ENCODE data around the gene AK8. TPM values are rescaled to one million over a fixed set of nuclear protein-coding genes. Genes with fewer than 3 reads are reported as not detected.
"Not testable (repeated sequence)": the region's sequence is repeated elsewhere in the genome, so short reads cannot be mapped to it uniquely, and the experiment has no call there.

The AK8 gene
- total and polyA plus RNA-seq, 7 donors = 0.10 TPM; not detected in 6

GRCh38 chr9:132725306-132725705 is 152.8 kb downstream of the AK8 start:
- no peak overlapping the region for H3K4me3 ChIP-seq
- 90 to 93% (median 90%) methylated on average over 13 of the region's 13 CpGs for WGBS, 3 donors
- no peaks in the 10 kb centered on the region for H3K4me1 ChIP-seq
- no peak for TF ChIP-seq CTCF (IDR thresholded peaks at IDR 0.05)
- H3K9me3 ChIP-seq = no peaks in the 10 kb centered on the region
- peaks cover 0 to 47% (median 3%) of the 10 kb centered on the region in 3 donors for H3K27me3 ChIP-seq (ENCODE audit: insufficient read depth in 3 of 3, low read length in 2 of 3)
- ATAC-seq (no peak), DNase-seq (no peak)
- no peaks in the 10 kb centered on the region for H3K36me3 ChIP-seq (ENCODE audit: insufficient read depth in 1 of 2, low read depth in 1 of 2)
- no peak overlapping the region for H3K27ac ChIP-seq
- intact Hi-C loops (cut with DNase I) = no loop called here

- H3K27ac ChIP-seq = no peak overlapping the region
- DNase-seq = no peak
- H3K4me3 ChIP-seq = no peak overlapping the region
- intact Hi-C loops (cut with DNase I) = no loop called here
- ATAC-seq = no peak
- no peaks in the 10 kb centered on the region for H3K4me1 ChIP-seq
- no peak for TF ChIP-seq CTCF (IDR thresholded peaks at IDR 0.05)
- H3K9me3 ChIP-seq = no peaks in the 10 kb centered on the region
- 72 to 82% (median 78%) methylated on average over 4 of the region's 4 CpGs for WGBS, 3 donors
- H3K36me3 ChIP-seq (ENCODE audit: insufficient read depth in 1 of 2, low read depth in 1 of 2) = no peaks in the 10 kb centered on the region
- H3K27me3 ChIP-seq (ENCODE audit: insufficient read depth in 3 of 3, low read length in 2 of 3) = peaks cover 0 to 51% (median 0%) of the 10 kb centered on the region in 3 donors
Observed at GRCh38 chr9:132723809-132724208, 154.3 kb downstream of the AK8 start.

- DNase-seq (no peak), ATAC-seq (no peak)
- Histone ChIP-seq H3K36me3 (ENCODE audit: insufficient read depth in 1 of 2, low read depth in 1 of 2) (no peaks in the 10 kb centered on the region), H3K4me3 (no peak overlapping the region), H3K9me3 (no peaks in the 10 kb centered on the region), H3K4me1 (no peaks in the 10 kb centered on the region), H3K27me3 (ENCODE audit: insufficient read depth in 3 of 3, low read length in 2 of 3) (peaks cover 0 to 50% (median 0%) of the 10 kb centered on the region in 3 donors), H3K27ac (no peak overlapping the region)
- intact Hi-C loops (cut with DNase I) = no loop called here
- 75 to 80% (median 78%) methylated on average over 16 of the region's 16 CpGs for WGBS, 3 donors
- no peak for TF ChIP-seq CTCF (IDR thresholded peaks at IDR 0.05)
Observed at GRCh38 chr9:132722564-132723065, 155.5 kb downstream of the AK8 start.

GRCh38 chr9:132721661-132722060 is 156.4 kb downstream of the AK8 start:
- no peak overlapping the region for H3K4me3 ChIP-seq
- intact Hi-C loops (cut with DNase I) = no loop called here
- no peak overlapping the region for H3K27ac ChIP-seq
- no peak for TF ChIP-seq CTCF (IDR thresholded peaks at IDR 0.05)
- 54 to 80% (median 68%) methylated on average over 12 of the region's 12 CpGs for WGBS, 3 donors
- H3K36me3 ChIP-seq (ENCODE audit: insufficient read depth in 1 of 2, low read depth in 1 of 2) = no peaks in the 10 kb centered on the region
- ATAC-seq (no peak), DNase-seq (no peak)
- H3K4me1 ChIP-seq = no peaks in the 10 kb centered on the region
- no peaks in the 10 kb centered on the region for H3K9me3 ChIP-seq
- H3K27me3 ChIP-seq (ENCODE audit: insufficient read depth in 3 of 3, low read length in 2 of 3) = peaks cover 0 to 50% (median 0%) of the 10 kb centered on the region in 3 donors

- H3K4me1 ChIP-seq; H3K36me3 ChIP-seq (ENCODE audit: insufficient read depth in 1 of 2, low read depth in 1 of 2); intact Hi-C loops (cut with DNase I); H3K27ac ChIP-seq; H3K4me3 ChIP-seq; H3K9me3 ChIP-seq; ATAC-seq; DNase-seq: not testable (repeated sequence)
- peaks cover 0 to 42% (median 0%) of the 10 kb centered on the region in 3 donors for H3K27me3 ChIP-seq (ENCODE audit: insufficient read depth in 3 of 3, low read length in 2 of 3)
- 58 to 64% (median 61%) methylated on average over 8 of the region's 8 CpGs for WGBS, 3 donors
Observed at GRCh38 chr9:132718381-132718928, 159.6 kb downstream of the AK8 start.
